A673 (cell line): Measurements from ENCODE around the gene PCBP3. TPM values are rescaled to one million over a fixed set of nuclear protein-coding genes. Genes with fewer than 3 reads are reported as not detected.
A peak's percentile ranks its signal among the peaks of the same experiment; 100 is the strongest.

ENCODE experiments used
- BruUV-seq: library from RNA; stranded (reverse); fragments of 400-500 nt; replicated peaks from 2 replicates; lab custom pipeline; 2021; lab: Mats Ljungman, UMichigan
- CTCF ChIA-PET: fragments of 300-600 bp; sonication (Branson Sonifier 250); formaldehyde crosslinking; loops from one replicate; lab custom pipeline; 2022; ENCODE audit warnings: antibody characterized with exemption; lab: Charles Lee
- POLR2A ChIA-PET: fragments of 300-600 bp; sonication (Branson Sonifier 250); formaldehyde crosslinking; loops from one replicate; lab custom pipeline; 2022; ENCODE audit warnings: antibody characterized with exemption; ENCODE audit not compliant: low non-redundant PET; lab: Charles Lee
- DNase-seq: peaks from one replicate; pipeline ENCODE4 v3.0.0-alpha.2; 2015; ENCODE audit warnings: low spot score
- H3K27ac ChIP-seq: fragments of 200-600 bp; sonication (generic); 2 replicates; pipeline ENCODE4 v1.5.1; 2016; ENCODE audit warnings: mixed run types, low read depth, mild to moderate bottlenecking, mixed read lengths, antibody characterized with exemption, low read length; ENCODE audit not compliant: poor library complexity, severe bottlenecking
- H3K27me3 ChIP-seq: fragments of 200-600 bp; sonication (generic); replicated peaks from 2 replicates; pipeline ENCODE4 v1.6.1; 2017; ENCODE audit warnings: mixed run types, low read depth, mild to moderate bottlenecking, mixed read lengths, antibody characterized with exemption, low read length; ENCODE audit not compliant: insufficient read depth, poor library complexity
- H3K36me3 ChIP-seq: fragments of 200-600 bp; sonication (generic); 2 replicates; pipeline ENCODE4 v1.6.1; 2016; ENCODE audit warnings: mixed run types, mild to moderate bottlenecking, mixed read lengths, antibody characterized with exemption, low read length; ENCODE audit not compliant: insufficient read depth, poor library complexity, severe bottlenecking
- H3K4me1 ChIP-seq: fragments of 200-600 bp; sonication (generic); 2 replicates; pipeline ENCODE4 v1.6.1; 2017; ENCODE audit warnings: mixed run types, mild to moderate bottlenecking, mixed read lengths, antibody characterized with exemption, low read length; ENCODE audit not compliant: insufficient read depth, poor library complexity, severe bottlenecking
- H3K4me3 ChIP-seq: fragments of 200-600 bp; sonication (generic); 2 replicates; pipeline ENCODE4 v1.5.1; 2016; ENCODE audit warnings: low read depth, mixed run types, mild to moderate bottlenecking, mixed read lengths, low read length; ENCODE audit not compliant: poor library complexity, severe bottlenecking
- H3K9me3 ChIP-seq: fragments of 200-600 bp; sonication (generic); 2 replicates; pipeline ENCODE4 v1.6.1; 2016; ENCODE audit warnings: mixed run types, low read depth, mild to moderate bottlenecking, mixed read lengths, antibody characterized with exemption, low read length; ENCODE audit not compliant: poor library complexity, severe bottlenecking
- EZH2 ChIP-seq: fragments of 200-600 bp; sonication (generic); IDR thresholded peaks from 2 replicates; pipeline ENCODE4 v1.6.1; 2017; ENCODE audit warnings: borderline replicate concordance, low read depth, mild to moderate bottlenecking, mixed read lengths, antibody characterized with exemption, low read length; ENCODE audit not compliant: poor library complexity, severe bottlenecking
- intact Hi-C: fragments of 100-400 bp; cut with micrococcal nuclease; formaldehyde crosslinking; loops from one replicate; pipeline ENCODE4 v1.10.0; 2022; ENCODE audit not compliant: unreplicated experiment
- total RNA-seq: library from RNA; stranded (reverse); gene quantifications from 2 replicates; pipeline ENCODE4 v1.2.3, GENCODE V29; 2021
- TF ChIP-seq, protein P1 (sequence below): fragments of 300-800, 200-600 bp; sonication (generic); conservative IDR thresholded peaks from 2 replicates; pipeline ENCODE4 v1.5.1; 2017; ENCODE audit warnings: low read depth, mild to moderate bottlenecking, antibody characterized with exemption, low read length, moderate library complexity, mixed read lengths

The PCBP3 gene
- total RNA-seq, 1 experiment from 2014 or later, result 25.6 TPM

DNA sequence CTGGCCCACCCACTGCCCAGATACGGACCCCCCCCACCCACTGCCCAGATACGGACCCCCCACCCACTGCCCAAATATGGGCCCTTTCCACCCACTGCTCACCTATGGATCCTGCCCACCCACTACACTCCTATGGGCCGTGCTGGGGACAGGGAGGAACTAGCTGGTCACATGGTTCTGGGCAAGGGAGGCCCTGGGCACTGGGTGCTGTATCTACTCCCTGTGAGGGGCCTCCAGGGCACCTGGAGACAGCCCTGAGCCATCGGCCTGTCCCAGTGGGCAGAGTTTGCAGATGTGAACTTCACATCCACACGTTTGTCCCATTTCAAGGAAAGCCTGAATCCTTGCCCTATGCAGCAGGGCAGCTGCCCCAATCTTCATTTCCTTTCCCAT lies 266.6 kb downstream of the PCBP3 start:
- no peak overlapping the region for H3K4me3 ChIP-seq
- H3K27me3 ChIP-seq, result no peaks in the 10 kb centered on the region
- TF ChIP-seq, protein P1, sequence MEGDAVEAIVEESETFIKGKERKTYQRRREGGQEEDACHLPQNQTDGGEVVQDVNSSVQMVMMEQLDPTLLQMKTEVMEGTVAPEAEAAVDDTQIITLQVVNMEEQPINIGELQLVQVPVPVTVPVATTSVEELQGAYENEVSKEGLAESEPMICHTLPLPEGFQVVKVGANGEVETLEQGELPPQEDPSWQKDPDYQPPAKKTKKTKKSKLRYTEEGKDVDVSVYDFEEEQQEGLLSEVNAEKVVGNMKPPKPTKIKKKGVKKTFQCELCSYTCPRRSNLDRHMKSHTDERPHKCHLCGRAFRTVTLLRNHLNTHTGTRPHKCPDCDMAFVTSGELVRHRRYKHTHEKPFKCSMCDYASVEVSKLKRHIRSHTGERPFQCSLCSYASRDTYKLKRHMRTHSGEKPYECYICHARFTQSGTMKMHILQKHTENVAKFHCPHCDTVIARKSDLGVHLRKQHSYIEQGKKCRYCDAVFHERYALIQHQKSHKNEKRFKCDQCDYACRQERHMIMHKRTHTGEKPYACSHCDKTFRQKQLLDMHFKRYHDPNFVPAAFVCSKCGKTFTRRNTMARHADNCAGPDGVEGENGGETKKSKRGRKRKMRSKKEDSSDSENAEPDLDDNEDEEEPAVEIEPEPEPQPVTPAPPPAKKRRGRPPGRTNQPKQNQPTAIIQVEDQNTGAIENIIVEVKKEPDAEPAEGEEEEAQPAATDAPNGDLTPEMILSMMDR, result no peak
- no peak for TF ChIP-seq EZH2
- no TSS peak for BruUV-seq
- DNase-seq, result no peak
- POLR2A ChIA-PET, result no interaction called here
- H3K36me3 ChIP-seq, result no peaks in the 10 kb centered on the region
- no peaks in the 10 kb centered on the region for H3K9me3 ChIP-seq
- CTCF ChIA-PET, result no interaction called here
- no peak overlapping the region for H3K27ac ChIP-seq
- peaks cover 26% of the 10 kb centered on the region for H3K4me1 ChIP-seq
- intact Hi-C loops, result no loop called here

DNA sequence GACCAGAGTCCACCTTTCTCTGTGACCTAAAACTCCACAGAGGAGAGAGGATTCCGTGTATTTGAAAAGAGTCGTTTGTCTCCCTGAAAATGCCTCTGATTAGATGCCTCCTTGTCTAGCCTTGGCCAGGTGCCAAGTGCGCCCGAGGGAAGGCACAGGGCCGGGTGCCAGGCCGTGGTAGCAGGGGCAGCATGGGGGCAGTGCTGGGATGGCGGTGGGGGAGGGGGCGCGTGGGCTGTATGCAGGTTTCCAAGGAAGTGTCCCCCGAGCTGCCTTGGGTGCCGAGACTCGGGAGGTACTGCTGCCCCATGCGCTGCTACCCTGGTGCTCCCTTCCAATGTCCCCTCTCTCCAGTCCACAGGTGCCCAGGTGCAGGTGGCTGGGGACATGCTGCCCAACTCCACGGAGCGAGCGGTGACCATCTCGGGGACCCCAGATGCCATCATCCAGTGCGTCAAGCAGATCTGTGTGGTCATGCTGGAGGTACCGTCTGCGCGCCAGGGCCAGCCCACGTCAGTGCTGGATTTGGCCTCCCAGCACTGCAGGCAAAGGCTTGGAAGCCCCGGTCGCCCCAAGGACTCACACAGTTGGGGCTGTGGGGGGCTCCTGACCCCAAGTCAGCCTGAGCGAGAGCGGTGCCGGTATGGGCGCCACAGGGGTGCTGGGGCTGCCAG lies 267.2 kb downstream of the PCBP3 start:
- Histone ChIP-seq H3K36me3 (no peaks in the 10 kb centered on the region), H3K4me1 (peaks cover 26% of the 10 kb centered on the region), H3K27me3 (no peaks in the 10 kb centered on the region), H3K4me3 (no peak overlapping the region), H3K27ac (no peak overlapping the region), H3K9me3 (no peaks in the 10 kb centered on the region)
- TF ChIP-seq, protein P1, result no peak
- TF ChIP-seq EZH2, result no peak
- ChIA-PET CTCF (interaction anchor here (0.5 kb wide), 1 partner anchor 54 kb away, joined by 5 read pairs; no protein-coding TSS in a partner anchor), POLR2A (no interaction called here)
- BruUV-seq, result no TSS peak
- DNase-seq, result peak; percentile 51
- intact Hi-C loops, result no loop called here

DNA sequence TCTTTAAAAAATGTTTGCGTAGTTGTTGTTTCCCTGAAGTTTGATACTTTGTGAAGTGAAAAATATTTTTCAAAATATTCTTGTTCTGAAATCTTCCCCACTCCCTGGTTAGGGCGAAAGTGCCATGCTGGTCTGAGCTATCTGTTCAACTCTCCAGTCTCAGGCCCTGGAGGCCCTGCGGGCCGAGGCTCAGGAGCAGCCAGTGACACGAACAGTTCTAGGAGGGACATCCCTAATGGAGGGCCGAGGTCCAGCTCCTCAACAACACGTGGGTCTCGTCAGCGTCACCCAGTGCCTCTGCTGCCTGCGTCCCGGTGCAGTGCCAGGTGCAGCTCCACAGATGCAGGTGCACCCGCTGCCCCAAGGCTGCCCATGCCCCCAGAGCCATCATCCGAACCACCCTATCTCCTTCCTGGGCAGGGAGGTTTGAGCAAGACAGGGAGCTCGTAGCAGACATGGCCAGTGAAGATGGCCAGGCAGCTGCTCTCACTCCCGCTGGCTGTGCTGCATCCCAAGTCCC lies 268.3 kb downstream of the PCBP3 start:
- H3K4me3 ChIP-seq, result no peak overlapping the region
- intact Hi-C loops, result no loop called here
- POLR2A ChIA-PET, result no interaction called here
- peaks cover 26% of the 10 kb centered on the region for H3K4me1 ChIP-seq
- BruUV-seq, result no TSS peak
- DNase-seq, result no peak
- CTCF ChIA-PET, result no interaction called here
- H3K9me3 ChIP-seq, result no peaks in the 10 kb centered on the region
- TF ChIP-seq, protein P1, result no peak
- no peak for TF ChIP-seq EZH2
- no peaks in the 10 kb centered on the region for H3K27me3 ChIP-seq
- no peaks in the 10 kb centered on the region for H3K36me3 ChIP-seq
- no peak overlapping the region for H3K27ac ChIP-seq
